A549 (cell line): ENCODE results near the gene EBF4. TPM values are rescaled to one million over a fixed set of nuclear protein-coding genes. Genes with fewer than 3 reads are reported as not detected.

Experiments
- ATAC-seq, 2 experiments: fragments of 200-7000 bp in 1 of 2; fragments of >200 bp in 1 of 2; cut with Nextera tagmentation in 1 of 2; cut with Tn5 transposase in 1 of 2; 3 replicates each; pipeline versions ENCODE4 v1.8.0 to v1.9.1; 2018 to 2020; ENCODE audit warnings: mild to moderate bottlenecking in 1 of 2, moderate library complexity in 1 of 2
- CTCF ChIA-PET: fragments of 300-600 bp; sonication (Branson Sonifier 250); formaldehyde crosslinking; extraction: SDS; loops from one replicate; lab custom pipeline; 2021; ENCODE audit warnings: antibody characterized with exemption, inconsistent platforms; lab: Yijun Ruan, JAX
- POLR2A ChIA-PET: fragments of 350-600 bp; formaldehyde crosslinking; extraction: SDS; loops from one replicate; lab custom pipeline; 2021; ENCODE audit warnings: antibody characterized with exemption, inconsistent platforms; lab: Yijun Ruan, JAX
- DNase-seq, 2 experiments: peaks; one replicate each; pipeline versions ENCODE4 v3.0.0 to v3.0.0-alpha.2; 2011 to 2016; ENCODE audit warnings: low read depth in 1 of 2, low spot score in 1 of 2
- FAIRE-seq: peaks from 2 replicates; lab custom pipeline; 2011; peaks lifted over from hg19 to GRCh38; lab: Jason Lieb, UNC
- H3K27ac ChIP-seq, 2 experiments: fragments of >200 bp; sonication (Bioruptor Twin); formaldehyde crosslinking; 3 replicates each; pipeline ENCODE4 v1.5.1; 2016 to 2017
- H3K4me1 ChIP-seq: fragments of >200 bp; sonication (Bioruptor Twin); formaldehyde crosslinking; 3 replicates; pipeline ENCODE4 v1.6.1; 2016
- H3K4me2 ChIP-seq: fragments of >200 bp; sonication (Bioruptor Twin); formaldehyde crosslinking; 3 replicates; pipeline ENCODE4 v1.6.1; 2016
- H3K4me3 ChIP-seq: fragments of >200 bp; sonication (Bioruptor Twin); formaldehyde crosslinking; 3 replicates; pipeline ENCODE4 v1.5.1; 2016
- H3K9me3 ChIP-seq: fragments of >200 bp; sonication (Bioruptor Twin); formaldehyde crosslinking; 3 replicates; pipeline ENCODE4 v1.6.1; 2016
- CBX8 ChIP-seq: fragments of 200-600 bp; sonication (generic); IDR thresholded peaks from 2 replicates; pipeline ENCODE4 v1.6.1; 2016
- CHD4 ChIP-seq: fragments of 200-600 bp; sonication (generic); IDR thresholded peaks from 2 replicates; pipeline ENCODE4 v1.6.1; 2016; ENCODE audit warnings: antibody characterized with exemption, mild to moderate bottlenecking, borderline replicate concordance
- EHMT2 ChIP-seq: fragments of 200-600 bp; sonication (generic); IDR thresholded peaks from 2 replicates; pipeline ENCODE4 v1.6.1; 2016; ENCODE audit warnings: antibody characterized with exemption, low read depth, mild to moderate bottlenecking, moderate library complexity
- ESRRA ChIP-seq: fragments of 150-350 bp; IDR thresholded peaks from 2 replicates; pipeline ENCODE4 v1.6.1; 2014; ENCODE audit warnings: mild to moderate bottlenecking, low read length, borderline replicate concordance
- FOSL2 ChIP-seq, 2 experiments: fragments of 450-650 bp in 1 of 2; fragments of >200 bp in 1 of 2; sonication (Bioruptor Twin) in 1 of 2; formaldehyde crosslinking; IDR thresholded peaks; 2 replicates each; pipeline versions ENCODE4 v1.5.0 to v1.6.1; 2016 to 2020; ENCODE audit warnings: mild to moderate bottlenecking in 1 of 2, moderate library complexity in 1 of 2
- FOXS1 ChIP-seq: fragments of 250-450 bp; sonication (Bioruptor Pico); IDR thresholded peaks from 2 replicates; pipeline ENCODE4 v1.5.0; 2020; ENCODE audit warnings: mild to moderate bottlenecking, moderate library complexity
- GATA3 ChIP-seq: IDR thresholded peaks from 2 replicates; pipeline ENCODE4 v1.6.1; 2012; ENCODE audit warnings: borderline replicate concordance
- HDAC2 ChIP-seq: fragments of 200-600 bp; sonication (generic); IDR thresholded peaks from 2 replicates; pipeline ENCODE4 v1.6.1; 2016
- HEYL ChIP-seq: fragments of 250-450 bp; sonication (Bioruptor Pico); IDR thresholded peaks from 2 replicates; pipeline ENCODE4 v1.8.0; 2021; ENCODE audit warnings: mild to moderate bottlenecking, moderate library complexity
- HOXB5 ChIP-seq: fragments of 250-450 bp; sonication (Bioruptor Pico); IDR thresholded peaks from 2 replicates; pipeline ENCODE4 v1.5.0; 2020; ENCODE audit warnings: mild to moderate bottlenecking, moderate library complexity
- JUN ChIP-seq, 2 experiments: fragments of >200 bp; sonication (Bioruptor Twin); formaldehyde crosslinking; IDR thresholded peaks; 2 replicates in 1 of 2; 3 replicates in 1 of 2; pipeline ENCODE4 v1.6.1; 2016 to 2017
- KDM5A ChIP-seq: fragments of 200-600 bp; sonication (generic); IDR thresholded peaks from 2 replicates; pipeline ENCODE4 v1.6.1; 2016; ENCODE audit warnings: antibody characterized with exemption, mild to moderate bottlenecking
- NPAS2 ChIP-seq: fragments of 250-450 bp; sonication (Bioruptor Pico); IDR thresholded peaks from 2 replicates; pipeline ENCODE4 v1.8.0; 2022; ENCODE audit warnings: mild to moderate bottlenecking, moderate library complexity, borderline replicate concordance
- PHF8 ChIP-seq: fragments of 200-600 bp; sonication (generic); IDR thresholded peaks from 2 replicates; pipeline ENCODE4 v1.6.1; 2016; ENCODE audit warnings: low read depth, mild to moderate bottlenecking, antibody characterized with exemption, moderate library complexity, borderline replicate concordance
- POLR2A ChIP-seq: IDR thresholded peaks from 2 replicates; pipeline ENCODE4 v1.6.1; 2012; ENCODE audit warnings: mild to moderate bottlenecking, low read length
- RAD21 ChIP-seq, 2 experiments: fragments of >200 bp in 1 of 2; sonication (Bioruptor Twin) in 1 of 2; formaldehyde crosslinking in 1 of 2; IDR thresholded peaks in 1 of 2; conservative IDR thresholded peaks in 1 of 2; 2 replicates in 1 of 2; 3 replicates in 1 of 2; pipeline ENCODE4 v1.6.1; 2012 to 2018; ENCODE audit warnings: inconsistent platforms in 1 of 2
- RCOR1 ChIP-seq: fragments of 150-350 bp; IDR thresholded peaks from 2 replicates; pipeline ENCODE4 v1.6.1; 2014; ENCODE audit warnings: antibody characterized with exemption, low read length, low read depth
- RNF2 ChIP-seq: fragments of 200-600 bp; sonication (generic); IDR thresholded peaks from 2 replicates; pipeline ENCODE4 v1.6.1; 2016; ENCODE audit warnings: low read depth, mild to moderate bottlenecking, antibody characterized with exemption, moderate library complexity, borderline replicate concordance
- ZFP36 ChIP-seq: fragments of 450-650 bp; IDR thresholded peaks from 2 replicates; pipeline ENCODE4 v1.6.1; 2014; ENCODE audit warnings: borderline replicate concordance; ENCODE audit not compliant: partially characterized antibody
- WGBS: methylation state at CpG from one replicate; pipeline ENCODE4 v1.1.6; 2017; ENCODE audit errors: missing lambda C conversion rate; 5-methylcytosine and 5-hydroxymethylcytosine counted together
- polyA plus RNA-seq, 4 experiments: library from polyadenylated mRNA; depleted of rRNA in 3 of 4; stranded (reverse); fragments of >200 nt; fragmentation: RNase III in 1 of 4; extraction: RNeasy Plus Mini Kit Qiagen cat#74134 plus additional on column Dnase treatment in 1 of 4; gene quantifications; 2 replicates in 3 of 4; 3 replicates in 1 of 4; pipeline ENCODE4 v1.2.3, GENCODE V29; 2011 to 2017
- TF ChIP-seq, protein P1 (sequence below): fragments of 250-450 bp; sonication (Bioruptor Pico); IDR thresholded peaks from 2 replicates; pipeline ENCODE4 v1.5.0; 2020; ENCODE audit warnings: low read depth, mild to moderate bottlenecking, moderate library complexity
- TF ChIP-seq, protein P2 (sequence below): fragments of >200 bp; sonication (Bioruptor Twin); formaldehyde crosslinking; IDR thresholded peaks from 3 replicates; pipeline ENCODE4 v1.6.1; 2016
- TF ChIP-seq, protein P3 (sequence below): IDR thresholded peaks from 2 replicates; pipeline ENCODE4 v1.6.1; 2012
- TF ChIP-seq, protein P4 (sequence below): fragments of 450-650 bp; IDR thresholded peaks from 2 replicates; pipeline ENCODE4 v1.6.1; 2014; ENCODE audit warnings: antibody characterized with exemption
- TF ChIP-seq, protein P5 (sequence below): IDR thresholded peaks from 2 replicates; pipeline ENCODE4 v1.6.1; 2012; ENCODE audit warnings: low read depth, borderline replicate concordance

Gene EBF4
- polyA plus RNA-seq, 2 of the 4 experiments (the other 2 are of a cell fraction) = 2.2 to 3.2 TPM

DNA sequence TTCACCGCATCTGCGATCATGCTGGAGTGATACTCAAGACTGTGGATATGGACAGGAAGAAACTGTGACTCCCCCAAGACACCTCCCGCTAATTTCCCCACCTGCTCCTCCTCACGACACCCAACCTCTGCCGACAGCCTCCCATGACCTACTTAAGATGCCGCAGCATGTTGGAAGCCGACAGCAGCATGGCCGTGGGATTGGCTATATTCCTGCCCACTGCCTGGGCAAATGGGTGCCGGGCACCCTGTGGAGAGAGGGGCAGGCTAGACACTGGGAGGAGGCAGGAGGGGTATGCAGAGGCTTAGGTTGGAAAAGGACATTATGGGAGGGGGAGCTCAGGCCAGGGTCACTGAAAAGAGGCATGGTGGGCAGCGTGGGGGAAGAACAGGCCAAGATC is 33.0 kb upstream of the EBF4 start:
- FAIRE-seq (no peak), DNase-seq (no peak), ATAC-seq (peak; percentile 4 to 7; a peak in 3 of 6 replicates)
- no peak overlapping the region for H3K4me3 ChIP-seq
- no peak overlapping the region for H3K4me2 ChIP-seq
- CTCF ChIA-PET = interaction anchor here (1.4 to 1.7 kb wide), 2 partner anchors 17 to 135 kb away, joined by 3 to 4 read pairs; no protein-coding TSS in a partner anchor
- TF ChIP-seq, protein P1, sequence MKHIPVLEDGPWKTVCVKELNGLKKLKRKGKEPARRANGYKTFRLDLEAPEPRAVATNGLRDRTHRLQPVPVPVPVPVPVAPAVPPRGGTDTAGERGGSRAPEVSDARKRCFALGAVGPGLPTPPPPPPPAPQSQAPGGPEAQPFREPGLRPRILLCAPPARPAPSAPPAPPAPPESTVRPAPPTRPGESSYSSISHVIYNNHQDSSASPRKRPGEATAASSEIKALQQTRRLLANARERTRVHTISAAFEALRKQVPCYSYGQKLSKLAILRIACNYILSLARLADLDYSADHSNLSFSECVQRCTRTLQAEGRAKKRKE (CRISPR knock-in tag) = no peak
- TF ChIP-seq CHD4 (no peak), ZFP36 (no peak), RNF2 (no peak), RCOR1 (no peak), FOSL2 (IDR thresholded peaks at IDR 0.05) (no peak), FOSL2 (CRISPR knock-in tag; IDR thresholded peaks at IDR 0.05) (no peak), GATA3 (no peak), EHMT2 (no peak), HEYL (CRISPR knock-in tag) (no peak), FOXS1 (CRISPR knock-in tag) (no peak), RAD21 (conservative IDR thresholded peaks at IDR 0.05 in 1 of 2, IDR thresholded peaks at IDR 0.05 in 1 of 2) (no peak)
- TF ChIP-seq, protein P2, sequence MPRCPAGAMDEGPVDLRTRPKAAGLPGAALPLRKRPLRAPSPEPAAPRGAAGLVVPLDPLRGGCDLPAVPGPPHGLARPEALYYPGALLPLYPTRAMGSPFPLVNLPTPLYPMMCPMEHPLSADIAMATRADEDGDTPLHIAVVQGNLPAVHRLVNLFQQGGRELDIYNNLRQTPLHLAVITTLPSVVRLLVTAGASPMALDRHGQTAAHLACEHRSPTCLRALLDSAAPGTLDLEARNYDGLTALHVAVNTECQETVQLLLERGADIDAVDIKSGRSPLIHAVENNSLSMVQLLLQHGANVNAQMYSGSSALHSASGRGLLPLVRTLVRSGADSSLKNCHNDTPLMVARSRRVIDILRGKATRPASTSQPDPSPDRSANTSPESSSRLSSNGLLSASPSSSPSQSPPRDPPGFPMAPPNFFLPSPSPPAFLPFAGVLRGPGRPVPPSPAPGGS = no peak
- no peak overlapping the region for H3K27ac ChIP-seq
- WGBS = 98% methylated on average over 10 of the region's 10 CpGs
- POLR2A ChIA-PET = no interaction called here
- H3K4me1 ChIP-seq = peaks cover 30% of the 10 kb centered on the region
- H3K9me3 ChIP-seq = no peaks in the 10 kb centered on the region

DNA sequence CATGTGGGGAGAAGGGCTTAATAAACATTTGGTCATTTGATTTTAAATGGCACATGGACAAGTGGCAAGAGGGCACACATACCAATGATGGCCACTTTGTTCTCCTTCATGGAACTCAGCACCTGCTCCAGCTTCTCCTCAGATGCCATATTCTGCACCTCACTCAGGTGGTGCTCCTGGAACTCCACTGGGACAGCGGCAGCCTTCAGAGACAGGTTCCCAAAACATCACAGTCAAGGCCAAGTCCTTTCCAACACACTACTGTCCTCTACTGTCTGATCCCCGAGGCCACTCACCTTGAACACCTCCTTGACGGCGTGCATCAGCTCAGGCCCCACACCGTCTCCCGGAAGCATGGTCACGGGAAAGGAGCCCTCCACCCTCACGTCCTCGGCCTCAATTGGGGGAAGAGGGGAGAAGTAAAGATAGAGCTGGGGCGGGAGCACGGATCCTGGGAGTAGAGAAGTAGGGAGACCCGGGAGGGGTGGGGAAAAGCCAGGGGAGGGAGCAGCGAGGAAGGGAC is 29.2 kb upstream of the EBF4 start:
- ATAC-seq (peak in 1 of 2 experiments; percentile 2; a peak in 2 of 6 replicates), FAIRE-seq (no peak), DNase-seq (no peak)
- POLR2A ChIA-PET = interaction anchor here (1.2 to 2.2 kb wide), 3 partner anchors 8 to 11 kb away, joined by 4 to 50 read pairs (median 11); partner anchors contain the start of gene NOP56
- Histone ChIP-seq H3K4me3 (peak overlapping the region; percentile 94), H3K4me1 (peaks cover 11% of the 10 kb centered on the region; the same call in 2 of the 3 replicates), H3K27ac (peak overlapping the region; percentile 84 to 85), H3K4me2 (peak overlapping the region; percentile 94), H3K9me3 (no peaks in the 10 kb centered on the region)
- CTCF ChIA-PET = interaction anchor here (0.8 to 5.6 kb wide), 6 partner anchors 11 to 212 kb away, joined by 3 to 32 read pairs (median 10); partner anchors contain the start of gene NOP56
- TF ChIP-seq HOXB5 (CRISPR knock-in tag) (no peak), CBX8 (no peak), RNF2 (no peak)
- TF ChIP-seq, protein P3, sequence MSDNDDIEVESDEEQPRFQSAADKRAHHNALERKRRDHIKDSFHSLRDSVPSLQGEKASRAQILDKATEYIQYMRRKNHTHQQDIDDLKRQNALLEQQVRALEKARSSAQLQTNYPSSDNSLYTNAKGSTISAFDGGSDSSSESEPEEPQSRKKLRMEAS = no peak
- WGBS = 2% methylated on average over 12 of the region's 13 CpGs

DNA sequence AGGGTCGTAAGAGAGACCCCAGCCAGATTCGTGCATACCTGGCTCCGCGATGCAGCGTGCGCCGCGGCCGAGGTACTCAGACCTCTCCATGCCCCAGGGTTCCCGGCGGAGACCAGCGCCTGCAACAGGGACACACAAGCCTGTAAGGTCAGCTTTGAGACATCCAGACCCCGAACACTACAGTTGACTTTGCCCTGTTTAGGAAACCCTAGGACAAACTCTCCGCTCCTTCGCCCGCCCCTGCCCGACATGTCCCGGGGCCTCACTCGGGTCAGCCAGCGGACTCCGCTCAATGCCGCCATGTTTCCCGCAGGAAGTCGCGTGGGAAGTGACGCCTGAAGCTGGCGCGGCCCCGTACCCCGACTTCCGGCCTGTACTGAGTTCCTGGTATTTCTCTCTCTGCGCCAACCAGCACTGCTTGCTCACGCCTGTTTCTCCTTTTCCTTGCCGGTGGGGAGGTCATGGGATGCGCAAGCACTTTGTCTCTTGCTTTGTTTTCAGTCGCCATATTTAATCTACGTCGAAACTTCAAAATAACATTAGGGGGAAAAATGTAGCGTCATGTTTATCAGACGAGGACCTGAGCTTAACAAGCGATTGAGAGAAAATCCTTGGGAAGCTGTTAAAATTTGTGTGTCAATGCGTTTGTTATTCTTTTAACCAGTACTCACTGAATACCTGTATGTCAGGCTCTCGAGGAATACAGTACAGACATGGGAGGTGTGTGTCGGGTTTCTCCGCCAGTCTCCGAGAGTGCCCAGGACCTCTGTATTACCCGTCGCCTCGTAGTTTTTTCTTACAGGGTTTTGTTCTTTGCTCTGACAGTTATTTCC is 28.5 kb upstream of the EBF4 start, which contains the start of gene IDH3B:
Gene IDH3B (minus strand): TSS at position 330 of the 833 bp plus-strand sequence. CDS start 28 bp downstream, at position 302.
- no peaks in the 10 kb centered on the region for H3K9me3 ChIP-seq
- H3K27ac ChIP-seq = peak within 1 kb of the TSS; percentile 84 to 85
- FAIRE-seq (peak; percentile 81), ATAC-seq (peak; percentile 84 to 90), DNase-seq (peak; percentile 95 to 96)
- WGBS = 14% methylated on average over 49 of the region's 49 CpGs
- peak within 1 kb of the TSS; percentile 94 for H3K4me3 ChIP-seq
- POLR2A ChIA-PET = interaction anchor here (0.6 to 2.2 kb wide), 6 partner anchors 9 to 193 kb away, joined by 3 to 50 read pairs (median 4); partner anchors contain the start of genes NOP56 and SNRPB
- H3K4me1 ChIP-seq = peaks cover 11% of the 10 kb centered on the region; the same call in 2 of the 3 replicates
- CTCF ChIA-PET = interaction anchor here (0.8 to 5.6 kb wide), 7 partner anchors 10 to 213 kb away, joined by 3 to 32 read pairs (median 10); partner anchors contain the start of gene NOP56
- peak within 1 kb of the TSS; percentile 97 for H3K4me2 ChIP-seq
- TF ChIP-seq KDM5A (peak; percentile 100), PHF8 (peak; percentile 73; the same call in 1 of the 2 replicates), HDAC2 (peak; percentile 99), NPAS2 (CRISPR knock-in tag) (no peak), JUN (IDR thresholded peaks at IDR 0.05) (peak; percentile 88 to 95; a peak in 4 of 5 replicates), EHMT2 (no peak), GATA3 (0 out of 2 replicates have a peak, but pooled peaks have one; percentile 47), POLR2A (peak; percentile 89), ESRRA (0 out of 2 replicates have a peak, but pooled peaks have one; percentile 33)
- TF ChIP-seq, protein P3 = peak; percentile 92
- TF ChIP-seq, protein P2 = peak; percentile 91
- TF ChIP-seq, protein P4, sequence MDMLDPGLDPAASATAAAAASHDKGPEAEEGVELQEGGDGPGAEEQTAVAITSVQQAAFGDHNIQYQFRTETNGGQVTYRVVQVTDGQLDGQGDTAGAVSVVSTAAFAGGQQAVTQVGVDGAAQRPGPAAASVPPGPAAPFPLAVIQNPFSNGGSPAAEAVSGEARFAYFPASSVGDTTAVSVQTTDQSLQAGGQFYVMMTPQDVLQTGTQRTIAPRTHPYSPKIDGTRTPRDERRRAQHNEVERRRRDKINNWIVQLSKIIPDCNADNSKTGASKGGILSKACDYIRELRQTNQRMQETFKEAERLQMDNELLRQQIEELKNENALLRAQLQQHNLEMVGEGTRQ = peak; percentile 0; the same call in 1 of the 2 replicates
- TF ChIP-seq, protein P5, sequence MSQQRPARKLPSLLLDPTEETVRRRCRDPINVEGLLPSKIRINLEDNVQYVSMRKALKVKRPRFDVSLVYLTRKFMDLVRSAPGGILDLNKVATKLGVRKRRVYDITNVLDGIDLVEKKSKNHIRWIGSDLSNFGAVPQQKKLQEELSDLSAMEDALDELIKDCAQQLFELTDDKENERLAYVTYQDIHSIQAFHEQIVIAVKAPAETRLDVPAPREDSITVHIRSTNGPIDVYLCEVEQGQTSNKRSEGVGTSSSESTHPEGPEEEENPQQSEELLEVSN = peak; percentile 73
